ENCODE measurements around the gene FRMD4A. TPM values are rescaled to one million over a fixed set of nuclear protein-coding genes. Genes with fewer than 3 reads are reported as not detected.
A peak's percentile ranks its signal among the peaks of the same experiment; 100 is the strongest.
"Not testable (repeated sequence)": the region's sequence is repeated elsewhere in the genome, so short reads cannot be mapped to it uniquely, and the experiment has no call there.

FRMD4A gene
- total RNA-seq, 1 donor from 2014 or later, result 28.2 TPM

DNA sequence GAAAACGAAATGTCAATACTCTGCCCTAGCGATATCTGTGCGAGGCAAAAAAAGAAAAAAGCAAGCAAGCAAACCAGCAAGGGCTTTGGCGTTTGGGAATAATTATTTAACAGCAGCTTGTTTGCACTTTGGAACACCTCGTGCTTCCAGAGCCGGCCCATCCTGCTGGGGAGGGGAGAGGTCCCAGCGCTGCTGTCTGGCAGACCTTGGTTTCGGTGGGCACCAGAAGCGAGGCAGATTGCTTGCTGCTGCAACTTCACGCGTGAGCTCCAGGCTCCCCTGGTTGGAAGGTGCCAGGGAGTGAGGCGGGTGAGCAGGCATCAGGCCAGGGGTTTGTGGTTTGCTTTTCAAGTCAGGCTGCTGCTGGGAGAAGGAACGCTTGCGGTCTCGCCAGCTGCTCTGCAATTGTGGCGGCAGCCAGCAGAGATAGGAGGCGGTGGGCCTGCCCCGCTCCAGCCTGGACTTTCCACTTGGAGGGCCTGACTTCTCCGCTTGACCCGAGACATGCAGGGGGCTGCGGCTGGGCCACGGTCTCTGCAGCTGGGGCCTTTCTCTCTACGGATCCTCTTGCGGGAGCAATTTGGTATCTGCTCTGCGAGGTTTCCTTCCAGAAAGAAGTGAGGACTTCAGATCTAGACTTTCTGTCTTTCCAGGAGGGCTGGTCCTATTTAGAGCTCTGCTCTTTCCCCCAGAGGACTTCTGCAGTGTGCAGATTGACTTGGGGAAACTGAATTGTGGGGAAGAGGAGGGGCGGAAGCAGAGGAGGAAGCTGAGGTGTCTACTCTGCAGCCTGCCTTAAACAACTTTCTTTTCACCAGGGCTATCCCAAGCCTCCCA, 612.6 kb downstream of the FRMD4A start:
- TF ChIP-seq, protein P1, sequence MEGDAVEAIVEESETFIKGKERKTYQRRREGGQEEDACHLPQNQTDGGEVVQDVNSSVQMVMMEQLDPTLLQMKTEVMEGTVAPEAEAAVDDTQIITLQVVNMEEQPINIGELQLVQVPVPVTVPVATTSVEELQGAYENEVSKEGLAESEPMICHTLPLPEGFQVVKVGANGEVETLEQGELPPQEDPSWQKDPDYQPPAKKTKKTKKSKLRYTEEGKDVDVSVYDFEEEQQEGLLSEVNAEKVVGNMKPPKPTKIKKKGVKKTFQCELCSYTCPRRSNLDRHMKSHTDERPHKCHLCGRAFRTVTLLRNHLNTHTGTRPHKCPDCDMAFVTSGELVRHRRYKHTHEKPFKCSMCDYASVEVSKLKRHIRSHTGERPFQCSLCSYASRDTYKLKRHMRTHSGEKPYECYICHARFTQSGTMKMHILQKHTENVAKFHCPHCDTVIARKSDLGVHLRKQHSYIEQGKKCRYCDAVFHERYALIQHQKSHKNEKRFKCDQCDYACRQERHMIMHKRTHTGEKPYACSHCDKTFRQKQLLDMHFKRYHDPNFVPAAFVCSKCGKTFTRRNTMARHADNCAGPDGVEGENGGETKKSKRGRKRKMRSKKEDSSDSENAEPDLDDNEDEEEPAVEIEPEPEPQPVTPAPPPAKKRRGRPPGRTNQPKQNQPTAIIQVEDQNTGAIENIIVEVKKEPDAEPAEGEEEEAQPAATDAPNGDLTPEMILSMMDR (IDR thresholded peaks at IDR 0.05; ENCODE audit: insufficient read depth, low read length, poor library complexity, severe bottlenecking), result no peak
- peak; percentile 91 for DNase-seq (ENCODE audit: low read depth)
- no peaks in the 10 kb centered on the region for H3K27me3 ChIP-seq (ENCODE audit: control insufficient read depth, insufficient read depth, low read length)
- H3K36me3 ChIP-seq (ENCODE audit: control insufficient read depth, insufficient read depth, low read length), result no peaks in the 10 kb centered on the region
- H3K4me3 ChIP-seq (ENCODE audit: low read depth, low read length), result peak overlapping the region; percentile 3

DNA sequence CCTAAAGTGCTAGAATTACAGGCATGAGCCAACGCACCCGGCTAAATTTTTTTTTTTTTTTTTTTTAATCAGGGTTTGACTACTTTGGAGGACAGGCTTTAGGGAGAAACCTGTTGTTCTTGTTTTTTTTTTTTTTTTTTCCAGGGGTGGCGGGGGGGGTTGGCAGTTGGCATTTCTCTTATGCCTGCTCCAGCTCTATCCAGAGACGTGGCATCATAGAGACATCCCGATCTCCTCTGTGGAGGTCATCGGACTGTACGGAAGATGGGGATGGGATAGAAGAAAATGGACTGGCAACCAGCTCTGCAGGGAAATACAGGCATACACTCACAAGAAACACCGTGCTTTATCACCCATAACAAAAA, 613.2 kb downstream of the FRMD4A start:
- no peak for DNase-seq (ENCODE audit: low read depth)
- Histone ChIP-seq H3K4me3 (ENCODE audit: low read depth, low read length) (peak overlapping the region; percentile 3), H3K36me3 (ENCODE audit: control insufficient read depth, insufficient read depth, low read length) (no peaks in the 10 kb centered on the region), H3K27me3 (ENCODE audit: control insufficient read depth, insufficient read depth, low read length) (no peaks in the 10 kb centered on the region)
- TF ChIP-seq, protein P1 (IDR thresholded peaks at IDR 0.05; ENCODE audit: insufficient read depth, low read length, poor library complexity, severe bottlenecking), result no peak

DNA sequence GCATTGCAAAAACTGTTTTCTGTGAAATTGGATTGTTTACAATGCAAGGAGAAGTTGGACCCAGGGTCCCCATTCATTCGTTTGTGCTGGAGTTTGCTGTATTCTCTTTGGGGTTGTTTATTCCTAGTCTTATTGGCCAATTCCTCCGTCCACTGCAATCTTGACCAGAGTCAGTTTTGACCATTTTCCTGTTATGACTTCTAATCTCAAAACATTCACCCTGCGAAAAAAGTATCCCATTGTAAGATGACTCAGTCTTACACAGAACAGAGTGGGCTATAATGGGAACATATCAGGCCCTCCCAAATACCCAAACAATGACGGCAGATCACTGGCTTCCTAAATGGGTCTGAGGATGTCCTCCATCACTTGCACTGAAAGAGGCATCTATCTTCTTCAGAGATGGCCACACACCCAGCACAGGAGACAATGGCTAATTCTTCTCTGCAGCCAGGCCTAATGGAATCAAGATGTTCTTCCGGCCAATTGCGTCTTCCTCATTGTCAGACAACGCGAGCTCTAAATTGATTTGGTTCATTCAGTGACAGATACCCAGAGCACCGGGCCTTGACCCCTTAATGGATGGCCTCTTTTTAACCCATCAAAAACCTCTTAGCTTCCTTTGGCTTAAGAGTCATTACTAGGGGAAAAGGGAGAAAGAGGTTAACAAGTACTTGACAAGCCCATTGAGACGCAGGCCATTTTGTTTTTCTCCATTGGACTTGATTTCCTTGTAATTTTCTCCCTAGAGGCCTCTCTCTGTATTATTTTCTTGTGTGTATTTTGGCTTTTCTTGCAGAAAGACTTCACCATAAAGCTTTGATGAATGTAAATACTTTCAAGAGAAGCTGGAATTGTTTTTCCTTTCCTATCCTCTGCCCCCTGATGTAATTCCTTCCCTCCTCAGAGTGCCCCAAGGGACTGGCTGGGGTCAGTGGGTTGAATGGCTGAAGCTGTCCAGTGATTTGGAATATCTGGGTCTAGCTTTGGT, 614.3 kb downstream of the FRMD4A start:
- H3K4me3 ChIP-seq (ENCODE audit: low read depth, low read length), result no peak overlapping the region
- no peak for DNase-seq (ENCODE audit: low read depth)
- TF ChIP-seq, protein P1 (IDR thresholded peaks at IDR 0.05; ENCODE audit: insufficient read depth, low read length, poor library complexity, severe bottlenecking), result no peak
- no peaks in the 10 kb centered on the region for H3K27me3 ChIP-seq (ENCODE audit: control insufficient read depth, insufficient read depth, low read length)
- no peaks in the 10 kb centered on the region for H3K36me3 ChIP-seq (ENCODE audit: control insufficient read depth, insufficient read depth, low read length)

DNA sequence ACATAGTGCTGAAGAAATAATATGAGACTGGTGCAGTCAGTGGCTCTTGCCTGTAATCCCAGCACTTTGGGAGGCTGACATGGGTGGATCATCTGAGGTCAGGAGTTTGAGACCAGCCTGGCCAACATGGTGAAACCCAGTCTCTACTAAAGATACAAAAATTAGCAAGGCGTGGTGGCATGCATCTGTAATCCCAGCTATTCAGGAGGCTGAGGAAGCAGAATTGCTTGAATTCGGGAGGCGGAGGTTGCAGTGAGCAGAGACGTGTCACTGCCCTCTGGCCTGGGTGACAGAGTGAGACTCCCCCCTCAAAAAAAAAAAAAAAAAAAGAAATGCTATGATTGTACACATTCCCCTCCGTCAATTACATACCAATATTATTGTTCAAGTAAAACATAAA, 615.1 kb downstream of the FRMD4A start:
- H3K27me3 ChIP-seq (ENCODE audit: control insufficient read depth, insufficient read depth, low read length); H3K4me3 ChIP-seq (ENCODE audit: low read depth, low read length); H3K36me3 ChIP-seq (ENCODE audit: control insufficient read depth, insufficient read depth, low read length); DNase-seq (ENCODE audit: low read depth): not testable (repeated sequence)

DNA sequence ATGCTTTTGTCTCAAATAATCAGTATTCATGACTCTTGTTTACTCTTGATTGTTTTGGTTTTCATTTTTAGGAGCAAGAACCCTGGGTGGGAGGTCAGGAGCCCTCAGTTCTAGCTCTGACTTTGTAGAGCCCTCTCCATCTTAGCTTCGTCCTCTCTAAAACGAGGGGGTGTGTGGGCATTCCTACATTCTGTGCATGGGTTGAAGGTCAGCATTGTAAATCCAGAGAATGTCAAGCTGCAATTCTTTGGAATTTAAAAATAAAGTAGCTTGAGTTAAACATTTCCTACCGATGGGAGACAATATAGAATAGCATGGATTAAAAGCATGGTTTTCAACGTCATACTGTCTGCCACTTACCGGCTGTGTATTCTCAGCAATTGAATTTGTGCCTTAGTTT, 615.6 kb downstream of the FRMD4A start:
- no peaks in the 10 kb centered on the region for H3K27me3 ChIP-seq (ENCODE audit: control insufficient read depth, insufficient read depth, low read length)
- H3K36me3 ChIP-seq (ENCODE audit: control insufficient read depth, insufficient read depth, low read length), result no peaks in the 10 kb centered on the region
- H3K4me3 ChIP-seq (ENCODE audit: low read depth, low read length), result no peak overlapping the region
- no peak for DNase-seq (ENCODE audit: low read depth)
- TF ChIP-seq, protein P1 (IDR thresholded peaks at IDR 0.05; ENCODE audit: insufficient read depth, low read length, poor library complexity, severe bottlenecking), result no peak
